ENCODE results near the gene SCNN1A. TPM values are rescaled to one million over a fixed set of nuclear protein-coding genes. Genes with fewer than 3 reads are reported as not detected.
A peak's percentile ranks its signal among the peaks of the same experiment; 100 is the strongest.

The SCNN1A gene
- polyA plus RNA-seq, 1 experiment: 0.36 TPM

- Histone ChIP-seq H3K4me3 (ENCODE audit: low read depth, low read length) (no peak overlapping the region), H3K27me3 (ENCODE audit: control insufficient read depth, insufficient read depth, low read length) (no peaks in the 10 kb centered on the region), H3K36me3 (ENCODE audit: control insufficient read depth, insufficient read depth, low read length) (peaks cover 40% of the 10 kb centered on the region)
- ChIA-PET CTCF (interaction anchor here (0.7 to 2.6 kb wide), 11 partner anchors 9 to 211 kb away, joined by 3 to 16 read pairs (median 4); partner anchors contain the start of gene VAMP1), POLR2A (no interaction called here)
- DNase-seq (ENCODE audit: low read depth): no peak
- peak; percentile 48 for TF ChIP-seq CTCF (IDR thresholded peaks at IDR 0.05; ENCODE audit: insufficient read depth, low read depth, low read length)
These were observed 48.8 kb downstream of the SCNN1A start for GRCh38 chr12:6326316-6327228.

GRCh38 chr12:6324936-6325750 is 50.2 kb downstream of the SCNN1A start:
- POLR2A ChIA-PET: interaction anchor here (0.6 kb wide), 1 partner anchor 209 kb away, joined by 5 read pairs; the partner anchor contains the start of gene GAPDH
- Histone ChIP-seq H3K36me3 (ENCODE audit: control insufficient read depth, insufficient read depth, low read length) (peaks cover 29% of the 10 kb centered on the region), H3K27me3 (ENCODE audit: control insufficient read depth, insufficient read depth, low read length) (no peaks in the 10 kb centered on the region), H3K4me3 (ENCODE audit: low read depth, low read length) (no peak overlapping the region)
- no peak for DNase-seq (ENCODE audit: low read depth)
- no peak for TF ChIP-seq CTCF (IDR thresholded peaks at IDR 0.05; ENCODE audit: insufficient read depth, low read depth, low read length)
- CTCF ChIA-PET: interaction anchor here (1.3 to 2.6 kb wide), 5 partner anchors 10 to 140 kb away, joined by 3 to 16 read pairs (median 6); no protein-coding TSS in a partner anchor

GRCh38 chr12:6323995-6324711 is 51.2 kb downstream of the SCNN1A start:
- H3K27me3 ChIP-seq (ENCODE audit: control insufficient read depth, insufficient read depth, low read length): no peaks in the 10 kb centered on the region
- H3K4me3 ChIP-seq (ENCODE audit: low read depth, low read length): no peak overlapping the region
- H3K36me3 ChIP-seq (ENCODE audit: control insufficient read depth, insufficient read depth, low read length): peaks cover 22% of the 10 kb centered on the region
- DNase-seq (ENCODE audit: low read depth): no peak
- ChIA-PET POLR2A (interaction anchor here (1.6 kb wide), 1 partner anchor 12 kb away, joined by 6 read pairs; no protein-coding TSS in a partner anchor), CTCF (interaction anchor here (0.5 to 2.5 kb wide), 12 partner anchors 9 to 336 kb away, joined by 3 to 13 read pairs (median 4); no protein-coding TSS in a partner anchor)
- TF ChIP-seq CTCF (IDR thresholded peaks at IDR 0.05; ENCODE audit: insufficient read depth, low read depth, low read length): no peak

- Histone ChIP-seq H3K27me3 (ENCODE audit: control insufficient read depth, insufficient read depth, low read length) (no peaks in the 10 kb centered on the region), H3K36me3 (ENCODE audit: control insufficient read depth, insufficient read depth, low read length) (peaks cover 15% of the 10 kb centered on the region), H3K4me3 (ENCODE audit: low read depth, low read length) (no peak overlapping the region)
- peak; percentile 74 for DNase-seq (ENCODE audit: low read depth)
- ChIA-PET CTCF (interaction anchor here (0.5 to 2.5 kb wide), 18 partner anchors 9 to 335 kb away, joined by 3 to 13 read pairs (median 4); partner anchors contain the start of genes GAPDH and PLEKHG6), POLR2A (interaction anchor here (0.6 to 1.6 kb wide), 4 partner anchors 12 to 142 kb away, joined by 3 to 8 read pairs (median 4); partner anchors contain the start of genes LTBR and TNFRSF1A)
- peak; percentile 75 for TF ChIP-seq CTCF (IDR thresholded peaks at IDR 0.05; ENCODE audit: insufficient read depth, low read depth, low read length)
These were observed 51.9 kb downstream of the SCNN1A start for GRCh38 chr12:6323340-6323994.
